HG02588 (cell line): Measurements from ENCODE around the gene VANGL2.

Experiments used
- ATAC-seq: cut with Tn5 transposase; IDR thresholded peaks from one replicate; pipeline ENCODE4 v1.9.1; 2021; ENCODE audit warnings: mild to moderate bottlenecking, moderate library complexity; ENCODE audit not compliant: unreplicated experiment

Gene VANGL2

GRCh38 chr1:160405331-160405877, 5.0 kb downstream of the VANGL2 start:
- no peak for ATAC-seq

- no peak for ATAC-seq
Measured at GRCh38 chr1:160406131-160406968, 6.0 kb downstream of the VANGL2 start.

- no peak for ATAC-seq
Measured at GRCh38 chr1:160407839-160408801, 7.8 kb downstream of the VANGL2 start.

DNA sequence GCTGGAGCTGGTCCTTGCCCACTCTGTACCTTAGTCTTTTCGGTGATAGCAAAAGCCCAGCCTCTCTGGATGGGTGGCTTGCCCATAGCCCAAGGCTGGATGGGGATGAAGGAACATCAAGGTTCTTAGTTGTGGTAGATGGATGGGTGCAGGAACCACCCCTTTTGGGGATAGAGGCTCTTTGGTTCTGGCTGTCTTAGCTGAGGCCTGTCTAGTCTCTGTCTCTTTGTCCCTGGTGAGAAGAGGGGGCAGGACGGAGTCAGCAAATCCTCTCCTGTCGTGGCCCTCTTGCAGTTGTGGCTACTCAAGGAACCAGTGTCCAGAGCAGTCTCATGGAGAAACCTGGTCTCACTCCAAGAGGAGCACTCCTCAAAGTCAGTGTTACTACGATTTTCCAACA, 8.5 kb downstream of the VANGL2 start:
- no peak for ATAC-seq

DNA sequence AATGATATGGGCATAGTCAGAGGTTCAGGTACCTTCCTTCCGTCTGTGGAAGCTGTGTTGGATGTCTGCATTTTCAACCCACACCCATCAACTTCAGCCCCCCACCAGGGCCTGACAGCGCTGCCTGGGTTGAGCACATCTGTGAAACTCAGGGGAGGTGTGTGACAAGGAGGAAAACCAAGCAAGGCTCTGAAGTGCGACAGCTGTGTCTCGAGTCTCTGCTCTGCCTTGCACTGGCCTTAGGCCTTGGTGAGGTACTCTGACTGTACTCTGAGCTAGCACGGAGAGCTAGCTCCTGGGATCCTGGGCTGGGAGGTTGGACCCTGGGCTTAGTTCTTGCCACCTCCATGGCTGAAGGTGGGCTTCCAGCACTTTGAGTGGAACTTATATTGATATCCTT, 9.1 kb downstream of the VANGL2 start:
- no peak for ATAC-seq

GRCh38 chr1:160410406-160411005, 10.1 kb downstream of the VANGL2 start:
- no peak for ATAC-seq

GRCh38 chr1:160411271-160412027, 11.1 kb downstream of the VANGL2 start:
- no peak for ATAC-seq

DNA sequence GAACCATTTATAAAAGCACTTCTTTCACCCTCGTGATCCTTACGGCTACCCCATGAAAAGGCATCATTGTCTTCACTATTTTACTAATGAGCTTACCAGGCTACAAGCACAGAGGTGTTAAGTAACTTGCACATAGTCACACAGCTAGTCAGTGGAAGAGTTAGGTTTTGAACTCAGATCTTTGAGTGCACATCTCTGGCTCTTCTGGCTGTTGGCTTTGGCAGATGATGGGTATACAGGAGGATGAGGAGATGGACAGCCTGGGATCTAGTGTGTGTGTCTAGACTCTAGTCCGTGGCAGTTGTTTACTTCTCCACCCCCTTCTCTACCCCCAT, 11.6 kb downstream of the VANGL2 start:
- ATAC-seq = no peak

DNA sequence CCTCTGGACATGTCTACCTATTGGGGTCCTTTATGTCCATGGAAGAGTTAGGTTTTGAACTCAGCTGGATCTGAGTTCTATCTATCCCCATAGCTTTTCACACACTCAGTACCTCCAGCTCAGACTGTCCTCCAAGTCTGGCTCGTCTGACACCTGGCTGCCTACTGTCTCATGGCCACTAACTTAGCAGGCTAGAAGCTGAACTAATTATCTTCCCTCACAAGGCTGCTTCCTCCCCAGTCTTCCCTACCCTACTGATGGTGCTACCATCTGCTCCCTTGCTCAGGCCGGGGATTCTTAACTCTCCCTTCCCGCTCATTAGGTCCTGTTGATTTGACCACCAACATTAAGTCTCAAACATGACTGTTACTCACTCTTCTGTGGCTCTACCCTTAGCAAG, 13.4 kb downstream of the VANGL2 start:
- ATAC-seq = no peak

DNA sequence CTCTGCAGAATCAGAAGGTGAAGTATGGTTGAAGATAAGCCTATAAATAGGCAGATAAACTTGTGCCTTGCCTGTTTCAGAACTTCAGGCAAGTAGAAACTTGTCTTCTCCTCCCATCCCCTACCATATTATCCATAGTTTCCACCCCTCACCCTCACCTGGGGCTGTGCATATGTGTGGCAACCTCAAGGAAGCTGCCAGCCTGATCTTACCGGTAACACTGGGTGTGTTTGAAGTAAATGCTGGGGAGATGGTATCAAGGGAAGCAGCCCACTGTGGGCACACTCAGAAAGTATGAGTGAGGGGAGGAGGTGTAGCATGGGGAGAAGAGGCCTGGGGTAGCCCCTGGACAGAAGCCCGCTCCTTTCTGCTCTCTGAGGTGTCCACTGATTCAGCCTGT, 14.5 kb downstream of the VANGL2 start:
- no peak for ATAC-seq

- ATAC-seq = no peak
Measured at GRCh38 chr1:160415696-160416290, 15.4 kb downstream of the VANGL2 start.

DNA sequence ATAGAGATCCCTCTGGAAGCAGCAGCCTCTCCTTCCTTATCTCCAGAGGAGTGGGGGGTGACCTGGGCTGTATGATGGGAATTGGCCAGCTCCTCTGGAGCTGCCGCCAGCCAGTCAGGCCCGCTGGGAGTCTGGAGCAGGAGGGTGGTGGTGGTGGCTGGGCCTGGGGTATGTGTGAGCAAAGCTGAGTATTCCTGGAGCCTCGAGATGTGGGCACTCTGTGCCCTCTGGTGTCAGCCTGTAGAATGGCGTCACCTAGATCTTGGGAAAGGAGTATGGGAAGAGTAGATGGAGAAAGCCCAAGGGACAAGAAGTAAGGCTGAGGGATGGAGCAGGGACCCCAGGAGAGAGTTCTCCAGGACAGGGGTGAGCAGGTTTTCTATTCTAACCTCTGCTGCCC, 16.0 kb downstream of the VANGL2 start:
- no peak for ATAC-seq

DNA sequence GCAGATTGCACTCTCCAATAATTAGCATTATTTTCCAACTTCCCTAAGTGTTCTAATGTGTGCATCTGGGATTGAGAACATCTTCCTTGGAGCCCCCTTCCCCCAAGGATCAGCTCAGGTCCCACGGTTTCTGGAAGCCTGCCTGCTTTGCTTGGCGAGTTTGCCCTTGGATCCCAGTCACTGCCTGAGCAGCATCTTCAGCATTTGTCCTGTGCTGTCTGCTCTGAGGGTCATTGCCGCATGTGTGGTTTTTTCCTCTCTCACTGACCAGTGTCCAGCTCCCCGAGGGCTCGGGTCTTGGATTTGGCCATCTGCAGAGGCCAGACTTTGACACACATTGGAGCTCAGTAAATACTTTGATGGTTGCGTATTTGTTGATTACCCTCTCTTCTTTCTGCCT, 18.1 kb downstream of the VANGL2 start:
- no peak for ATAC-seq

- ATAC-seq = no peak
Measured at GRCh38 chr1:160419150-160419837, 18.9 kb downstream of the VANGL2 start.

GRCh38 chr1:160419838-160420169, 19.4 kb downstream of the VANGL2 start:
- ATAC-seq = no peak

- no peak for ATAC-seq
Measured at GRCh38 chr1:160420881-160421842, 20.8 kb downstream of the VANGL2 start.

GRCh38 chr1:160421881-160422280, 21.5 kb downstream of the VANGL2 start:
- ATAC-seq = no peak

GRCh38 chr1:160423966-160424365, 23.6 kb downstream of the VANGL2 start:
- ATAC-seq = no peak

DNA sequence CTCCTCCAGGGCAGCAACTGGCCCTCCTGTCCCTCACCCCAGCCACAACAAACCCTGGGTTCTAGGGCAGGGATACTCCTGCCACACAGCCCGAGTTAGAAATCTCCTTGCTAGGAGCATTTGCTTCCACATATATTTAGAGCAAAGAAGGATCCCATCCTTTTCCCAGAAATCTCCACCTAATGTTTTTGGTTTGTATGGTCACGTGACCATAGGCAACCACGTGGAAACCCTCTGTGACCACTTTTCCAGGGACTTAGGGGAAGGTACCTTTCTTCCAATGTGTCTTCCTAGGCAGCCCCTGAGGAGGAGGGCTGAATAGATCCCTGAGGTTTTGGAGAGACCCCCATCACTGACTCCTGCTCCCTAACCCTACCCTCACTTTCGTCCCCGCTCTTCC, 25.5 kb downstream of the VANGL2 start:
- ATAC-seq = no peak
